ENCODE data around the gene SUMO2. TPM values are rescaled to one million over a fixed set of nuclear protein-coding genes. Genes with fewer than 3 reads are reported as not detected.

SUMO2 gene
- total RNA-seq, 1 experiment from 2014 or later: 859 TPM

- H3K4me2 ChIP-seq (ENCODE audit: low read length): peak overlapping the region; percentile 90
- RAD21 ChIA-PET (ENCODE audit: low non-redundant PET in 1 of 2, low total read pairs in 2 of 2, uncharacterized antibody in 2 of 2, unreplicated experiment in 2 of 2): no interaction called here
- intact Hi-C loops (cut with micrococcal nuclease): no loop called here
- H3K9me3 ChIP-seq (ENCODE audit: control insufficient read depth in 1 of 2, insufficient read depth in 1 of 2, low read depth in 1 of 2, low read length in 2 of 2): no peaks in the 10 kb centered on the region
- no peaks in the 10 kb centered on the region for H3K9me2 ChIP-seq (ENCODE audit: insufficient read depth)
- ATAC-seq: no peak
- POLR2A ChIA-PET: interaction anchor here (0.6 to 3.0 kb wide), 23 partner anchors 8 to 1883 kb away, joined by 3 to 23 read pairs (median 5); partner anchors contain the start of genes FDXR, NT5C, NUP85 and TMEM94
- H3K27me3 ChIP-seq (ENCODE audit: insufficient read depth, low read length): no peaks in the 10 kb centered on the region
- DNase-seq (ENCODE audit: low read depth, low spot score): no peak
- peaks cover 14% of the 10 kb centered on the region; the same call in 1 of the 2 replicates for H4K20me1 ChIP-seq (ENCODE audit: insufficient read depth)
- H3K9ac ChIP-seq (ENCODE audit: low read length): peak overlapping the region; percentile 38
- TF ChIP-seq ZFX (IDR thresholded peaks at IDR 0.05): no peak
- H2AFZ ChIP-seq (ENCODE audit: low read depth, low read length, poor library complexity, severe bottlenecking): no peak overlapping the region
- H3K27ac ChIP-seq (ENCODE audit: low read depth, low read length): peak overlapping the region; percentile 68
- H3K36me3 ChIP-seq (ENCODE audit: control insufficient read depth in 1 of 2, insufficient read depth in 2 of 2, low read length in 2 of 2): peaks cover 3 to 9% of the 10 kb centered on the region in 2 experiments; a peak in 2 of 4 replicates
- peaks cover 41% of the 10 kb centered on the region for H3K79me2 ChIP-seq (ENCODE audit: insufficient read depth, low read length)
- peak overlapping the region; percentile 2 to 38 for H3K4me3 ChIP-seq (replicated peaks in 1 of 2; ENCODE audit: low read depth in 1 of 2, low read length in 2 of 2)
- H3K4me1 ChIP-seq (ENCODE audit: control insufficient read depth in 1 of 2, insufficient read depth in 2 of 2, low read length in 2 of 2): peaks cover 65 to 72% of the 10 kb centered on the region in 2 experiments
- BruUV-seq (replicated peaks): no TSS peak
- CTCF ChIA-PET: interaction anchor here (1.0 to 2.6 kb wide), 3 partner anchors 17 to 85 kb away, joined by 4 to 10 read pairs (median 7); no protein-coding TSS in a partner anchor
Measured at GRCh38 chr17:75155191-75155601, 27.6 kb downstream of the SUMO2 start.

- DNase-seq (ENCODE audit: low read depth, low spot score) (peak; percentile 100), ATAC-seq (peak; percentile 94)
- Histone ChIP-seq H3K9ac (ENCODE audit: low read length) (peak within 1 kb of the TSS; percentile 92), H3K9me2 (ENCODE audit: insufficient read depth) (no peaks in the 10 kb centered on the region), H3K4me3 (replicated peaks in 1 of 2; ENCODE audit: low read depth in 1 of 2, low read length in 2 of 2) (peak within 1 kb of the TSS; percentile 88 to 96), H3K36me3 (ENCODE audit: control insufficient read depth in 1 of 2, insufficient read depth in 2 of 2, low read length in 2 of 2) (peaks cover 5 to 9% of the 10 kb centered on the region in 2 experiments; a peak in 2 of 4 replicates), H3K27ac (ENCODE audit: low read depth, low read length) (peak within 1 kb of the TSS; percentile 94), H3K4me1 (ENCODE audit: control insufficient read depth in 1 of 2, insufficient read depth in 2 of 2, low read length in 2 of 2) (peaks cover 61 to 64% of the 10 kb centered on the region in 2 experiments), H2AFZ (ENCODE audit: low read depth, low read length, poor library complexity, severe bottlenecking) (no peak within 1 kb of the TSS), H3K27me3 (ENCODE audit: insufficient read depth, low read length) (no peaks in the 10 kb centered on the region), H3K9me3 (ENCODE audit: control insufficient read depth in 1 of 2, insufficient read depth in 1 of 2, low read depth in 1 of 2, low read length in 2 of 2) (no peaks in the 10 kb centered on the region), H3K4me2 (ENCODE audit: low read length) (peak within 1 kb of the TSS; percentile 90), H3K79me2 (ENCODE audit: insufficient read depth, low read length) (peaks cover 49% of the 10 kb centered on the region), H4K20me1 (ENCODE audit: insufficient read depth) (peaks cover 20% of the 10 kb centered on the region; the same call in 1 of the 2 replicates)
- CTCF ChIA-PET: interaction anchor here (0.5 to 2.6 kb wide), 4 partner anchors 18 to 86 kb away, joined by 4 to 10 read pairs (median 6); no protein-coding TSS in a partner anchor
- BruUV-seq (replicated peaks): no TSS peak
- TF ChIP-seq POLR2AphosphoS5 (IDR thresholded peaks at IDR 0.05; ENCODE audit: low read depth, low read length) (peak; percentile 100), EZH2phosphoT487 (IDR thresholded peaks at IDR 0.05; ENCODE audit: borderline replicate concordance) (no peak), POLR2A (IDR thresholded peaks at IDR 0.05; ENCODE audit: borderline replicate concordance, extremely low read depth, insufficient read depth, insufficient read length) (peak; percentile 100), CBX3 (IDR thresholded peaks at IDR 0.05; ENCODE audit: low read depth) (no peak), YY1 (IDR thresholded peaks at IDR 0.05; ENCODE audit: extremely low read depth, insufficient replicate concordance, low read depth, low read length) (peak; percentile 53), ZFX (IDR thresholded peaks at IDR 0.05) (peak; percentile 90; the same call in 1 of the 2 replicates), ATF3 (IDR thresholded peaks at IDR 0.05) (no peak), SP1 (IDR thresholded peaks at IDR 0.05; ENCODE audit: low read depth) (peak; percentile 99), EGR1 (IDR thresholded peaks at IDR 0.05; ENCODE audit: low read depth) (peak; percentile 64), FOSL1 (IDR thresholded peaks at IDR 0.05; ENCODE audit: low read depth) (0 out of 2 replicates have a peak, but pooled peaks have one; percentile 53), SIN3A (IDR thresholded peaks at IDR 0.05; ENCODE audit: low read depth) (peak; percentile 99), MAX (IDR thresholded peaks at IDR 0.05) (peak; percentile 95)
- POLR2A ChIA-PET: interaction anchor here (0.6 to 3.0 kb wide), 25 partner anchors 9 to 1882 kb away, joined by 3 to 23 read pairs (median 5); partner anchors contain the start of genes FDXR, NT5C, NUP85 and TMEM94
- intact Hi-C loops (cut with micrococcal nuclease): no loop called here
- RAD21 ChIA-PET (ENCODE audit: low non-redundant PET in 1 of 2, low total read pairs in 2 of 2, uncharacterized antibody in 2 of 2, unreplicated experiment in 2 of 2): no interaction called here
Measured at GRCh38 chr17:75154195-75155106, 28.3 kb downstream of the SUMO2 start, which contains the start of gene JPT1. Gene JPT1 (minus strand): TSS chr17:75154512. CDS start chr17:75154397, 115 bp downstream.

Data from HCT116 (cell line).